Lung (tissue), 13 donors: ENCODE data around the gene TIMM23B. TPM values are rescaled to one million over a fixed set of nuclear protein-coding genes. Genes with fewer than 3 reads are reported as not detected.

ENCODE experiments used
- ATAC-seq: fragments of 200-7000 bp; cut with Tn5 transposase; one replicate; pipeline ENCODE4 v1.9.1; 2020; ENCODE audit warnings: moderate number of reproducible peaks; ENCODE audit not compliant: insufficient read depth, low FRiP score
- DNase-seq, 3 donors: peaks; one replicate each; pipeline ENCODE4 v3.0.0-alpha.2; 2013 to 2017
- H3K27ac ChIP-seq, 2 donors: one replicate each; pipeline ENCODE4 v1.5.1; 2013; ENCODE audit warnings: mild to moderate bottlenecking in 2 of 2, moderate library complexity in 2 of 2, control low read depth in 1 of 2, inconsistent platforms in 1 of 2, low read depth in 1 of 2, low read length in 1 of 2
- H3K27me3 ChIP-seq, 3 donors: one replicate each; pipeline ENCODE4 v1.5.1; 2013; ENCODE audit warnings: low read length in 2 of 3; ENCODE audit not compliant: control insufficient read depth in 3 of 3, insufficient read depth in 3 of 3
- H3K36me3 ChIP-seq, 4 donors: one replicate each; pipeline ENCODE4 v1.5.1; 2013; ENCODE audit warnings: low read length in 4 of 4, mild to moderate bottlenecking in 1 of 4, moderate library complexity in 1 of 4; ENCODE audit not compliant: control insufficient read depth in 4 of 4, insufficient read depth in 4 of 4
- H3K4me1 ChIP-seq, 5 donors: one replicate each; pipeline ENCODE4 v1.5.1; 2013; ENCODE audit warnings: low read length in 5 of 5, mild to moderate bottlenecking in 2 of 5, moderate library complexity in 1 of 5; ENCODE audit not compliant: control insufficient read depth in 5 of 5, insufficient read depth in 5 of 5
- H3K4me3 ChIP-seq: one replicate; pipeline ENCODE4 v1.5.1; 2013; ENCODE audit warnings: mild to moderate bottlenecking, control low read depth, moderate library complexity
- H3K9ac ChIP-seq, 2 donors: one replicate each; pipeline ENCODE4 v1.5.1; 2013; ENCODE audit warnings: low read length in 2 of 2, control low read depth in 1 of 2; ENCODE audit not compliant: insufficient read depth in 1 of 2
- H3K9me3 ChIP-seq, 4 donors: one replicate each; pipeline ENCODE4 v1.5.1; 2013; ENCODE audit warnings: low read length in 3 of 4, mild to moderate bottlenecking in 1 of 4, moderate library complexity in 1 of 4; ENCODE audit not compliant: control insufficient read depth in 4 of 4, insufficient read depth in 3 of 4
- WGBS, 2 donors: extraction: QIAGEN DNeasy Blood & Tissue Kit; methylation state at CpG; one replicate each; pipeline ENCODE4 v1.1.7; 2013; 5-methylcytosine and 5-hydroxymethylcytosine counted together
- polyA plus RNA-seq, 2 donors: library from polyadenylated mRNA; stranded (reverse); fragments of 200-250 nt; gene quantifications; one replicate each; pipeline ENCODE4 v1.2.1, GENCODE V29; 2013
- small RNA-seq: library from RNA; depleted of rRNA; stranded (forward); fragments of <200 nt; gene quantifications from one replicate; pipeline ENCODE3, GENCODE V24; 2014; ENCODE audit warnings: low replicate concordance
- total RNA-seq, 2 donors: library from RNA; depleted of rRNA in 1 of 2; stranded (reverse); fragments of >200 nt in 1 of 2; gene quantifications; one replicate each; pipeline ENCODE4 v1.2.1, GENCODE V29; 2014 to 2021
- TF ChIP-seq, protein P1 (sequence below): IDR thresholded peaks from 2 replicates; pipeline ENCODE4 v1.5.1; 2012; ENCODE audit warnings: mild to moderate bottlenecking; ENCODE audit errors: control extremely low read depth, extremely low read depth
- donor health status: control.
- donor health status: control.
- donor health status: Bipolar disorder and iron deficiency.
- donor health status: healthy.
- donor health status: DM: yes; HTN: yes; CAD: no.

Gene TIMM23B
- total and polyA plus RNA-seq, 4 donors, result 8.5 to 21.7 (median 14.6) TPM

DNA sequence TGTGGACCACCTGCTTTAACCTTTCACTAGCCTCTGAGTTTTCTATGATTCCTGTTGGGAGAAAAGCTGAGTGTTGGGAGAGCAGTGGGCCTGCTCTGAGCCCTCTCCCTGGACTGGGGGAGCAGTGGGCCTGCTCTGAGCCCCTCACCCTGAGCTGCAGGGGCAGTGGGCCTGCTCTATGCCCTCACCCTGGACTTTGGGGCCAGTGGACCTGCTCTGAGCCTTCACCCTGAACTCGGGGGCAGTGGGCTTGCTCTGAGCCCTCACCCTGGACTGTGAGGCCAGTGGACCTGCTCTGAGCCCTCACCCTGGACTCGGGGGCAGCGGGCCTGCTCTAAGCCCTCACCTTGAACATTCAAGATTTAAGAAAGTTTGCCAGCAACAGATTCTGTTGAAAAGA, 79.8 kb downstream of the TIMM23B start:
- H3K9ac ChIP-seq, result no peak overlapping the region
- H3K27me3 ChIP-seq, result peaks cover 0 to 20% (median 5%) of the 10 kb centered on the region in 3 donors
- peaks cover 0 to 5% (median 0%) of the 10 kb centered on the region in 4 donors for H3K9me3 ChIP-seq
- 82 to 91% methylated on average over 3 of the region's 3 CpGs for WGBS, 2 donors
- H3K27ac ChIP-seq, result no peak overlapping the region
- ATAC-seq, result no peak
- no peak for DNase-seq
- no peaks in the 10 kb centered on the region for H3K36me3 ChIP-seq
- H3K4me1 ChIP-seq, result no peaks in the 10 kb centered on the region
- TF ChIP-seq, protein P1, sequence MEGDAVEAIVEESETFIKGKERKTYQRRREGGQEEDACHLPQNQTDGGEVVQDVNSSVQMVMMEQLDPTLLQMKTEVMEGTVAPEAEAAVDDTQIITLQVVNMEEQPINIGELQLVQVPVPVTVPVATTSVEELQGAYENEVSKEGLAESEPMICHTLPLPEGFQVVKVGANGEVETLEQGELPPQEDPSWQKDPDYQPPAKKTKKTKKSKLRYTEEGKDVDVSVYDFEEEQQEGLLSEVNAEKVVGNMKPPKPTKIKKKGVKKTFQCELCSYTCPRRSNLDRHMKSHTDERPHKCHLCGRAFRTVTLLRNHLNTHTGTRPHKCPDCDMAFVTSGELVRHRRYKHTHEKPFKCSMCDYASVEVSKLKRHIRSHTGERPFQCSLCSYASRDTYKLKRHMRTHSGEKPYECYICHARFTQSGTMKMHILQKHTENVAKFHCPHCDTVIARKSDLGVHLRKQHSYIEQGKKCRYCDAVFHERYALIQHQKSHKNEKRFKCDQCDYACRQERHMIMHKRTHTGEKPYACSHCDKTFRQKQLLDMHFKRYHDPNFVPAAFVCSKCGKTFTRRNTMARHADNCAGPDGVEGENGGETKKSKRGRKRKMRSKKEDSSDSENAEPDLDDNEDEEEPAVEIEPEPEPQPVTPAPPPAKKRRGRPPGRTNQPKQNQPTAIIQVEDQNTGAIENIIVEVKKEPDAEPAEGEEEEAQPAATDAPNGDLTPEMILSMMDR, result no peak
- H3K4me3 ChIP-seq, result no peak overlapping the region

Small RNA genes within 50 kb of the gene (small RNA-seq; reads per million reads assigned to genes)
- not detected for gene RNA5SP317
- gene SNORA74C-2, result not detected

Other genes with a start within 250 kb of the TIMM23B start
- under 1 TPM; 0.14 to 0.86 TPM for gene OGDHL, start 179.7 kb upstream of the TIMM23B start, total RNA-seq
- under 1 TPM; 0.06 to 0.16 TPM for gene OGDHL, start 179.7 kb upstream of the TIMM23B start, polyA plus RNA-seq
- 10 to 100 TPM; 23.2 to 55.7 TPM for gene PARG, start within 50 bp of the TIMM23B start, total RNA-seq
- gene PARG, start within 50 bp of the TIMM23B start, polyA plus RNA-seq, result 10 to 100 TPM in 1 of 2 donors, 1 to 10 TPM in 1; 4.9 to 11.1 TPM
- 10 to 100 TPM in 1 of 2 donors, 1 to 10 TPM in 1; 7.7 to 14.9 TPM for gene AGAP6, start 46.4 kb downstream of the TIMM23B start, total RNA-seq
- 10 to 100 TPM in 1 of 2 donors, 1 to 10 TPM in 1; 8.4 to 22.0 TPM for gene AGAP6, start 46.4 kb downstream of the TIMM23B start, polyA plus RNA-seq
- 10 to 100 TPM; 35.9 to 58.3 TPM for gene WASHC2A, start 125.9 kb downstream of the TIMM23B start, total RNA-seq
- 10 to 100 TPM; 16.2 to 33.9 TPM for gene WASHC2A, start 125.9 kb downstream of the TIMM23B start, polyA plus RNA-seq